Astrocyte (in vitro differentiated cells and primary cell): ENCODE data around the gene PDE3B. TPM values are rescaled to one million over a fixed set of nuclear protein-coding genes. Genes with fewer than 3 reads are reported as not detected.

Experiments
- DNase-seq: peaks from one replicate; pipeline ENCODE4 v3.0.0-alpha.2; 2010; ENCODE audit warnings: low read depth
- FAIRE-seq: peaks from 2 replicates; lab custom pipeline; 2011; peaks lifted over from hg19 to GRCh38; lab: Jason Lieb, UNC
- H2AFZ ChIP-seq: 2 replicates; pipeline ENCODE4 v1.6.0; 2012; ENCODE audit warnings: low read depth, low read length, inconsistent platforms
- H3K27ac ChIP-seq: 2 replicates; pipeline ENCODE4 v1.5.1; 2011; ENCODE audit warnings: low read depth, low read length, inconsistent platforms
- H3K27me3 ChIP-seq: 2 replicates; pipeline ENCODE4 v1.6.0; 2011; ENCODE audit warnings: low read length, inconsistent platforms; ENCODE audit not compliant: insufficient read depth
- H3K36me3 ChIP-seq: 2 replicates; pipeline ENCODE4 v1.5.1; 2011; ENCODE audit warnings: low read length, inconsistent platforms; ENCODE audit not compliant: insufficient read depth
- H3K4me1 ChIP-seq: 2 replicates; pipeline ENCODE4 v1.5.1; 2011; ENCODE audit warnings: low read length, inconsistent platforms; ENCODE audit not compliant: insufficient read depth
- H3K4me2 ChIP-seq: 2 replicates; pipeline ENCODE4 v1.6.0; 2012; ENCODE audit warnings: low read length, inconsistent platforms
- H3K4me3 ChIP-seq: 2 replicates; pipeline ENCODE4 v1.5.1; 2011; ENCODE audit warnings: low read depth, mild to moderate bottlenecking, low read length, inconsistent platforms; ENCODE audit not compliant: insufficient read depth
- H3K79me2 ChIP-seq: 2 replicates; pipeline ENCODE4 v1.6.0; 2012; ENCODE audit warnings: mild to moderate bottlenecking, low read length, inconsistent platforms; ENCODE audit not compliant: insufficient read depth
- H3K9ac ChIP-seq: 2 replicates; pipeline ENCODE4 v1.6.0; 2012; ENCODE audit warnings: mild to moderate bottlenecking, low read length, inconsistent platforms
- H3K9me3 ChIP-seq: 2 replicates; pipeline ENCODE4 v1.5.1; 2012; ENCODE audit warnings: low read depth, mild to moderate bottlenecking, low read length, inconsistent platforms; ENCODE audit not compliant: insufficient read depth
- H4K20me1 ChIP-seq: 2 replicates; pipeline ENCODE4 v1.6.0; 2012; ENCODE audit warnings: low read length, inconsistent platforms; ENCODE audit not compliant: insufficient read depth
- H3K27ac Mint-ChIP-seq: one replicate; pipeline ENCODE4 v1.8.0; 2021; ENCODE audit warnings: mild to moderate bottlenecking, mixed read lengths; ENCODE audit not compliant: unreplicated experiment
- H3K27me3 Mint-ChIP-seq: one replicate; pipeline ENCODE4 v1.8.0; 2021; ENCODE audit warnings: low read depth, mixed read lengths; ENCODE audit not compliant: unreplicated experiment
- H3K36me3 Mint-ChIP-seq: one replicate; pipeline ENCODE4 v1.8.0; 2021; ENCODE audit warnings: low read depth, mixed read lengths; ENCODE audit not compliant: unreplicated experiment
- H3K4me1 Mint-ChIP-seq: one replicate; pipeline ENCODE4 v1.8.0; 2021; ENCODE audit warnings: low read depth, mixed read lengths; ENCODE audit not compliant: unreplicated experiment
- H3K4me3 Mint-ChIP-seq: one replicate; pipeline ENCODE4 v1.8.0; 2021; ENCODE audit warnings: mild to moderate bottlenecking, moderate library complexity, mixed read lengths; ENCODE audit not compliant: unreplicated experiment
- H3K9me3 Mint-ChIP-seq: one replicate; pipeline ENCODE4 v1.8.0; 2021; ENCODE audit warnings: mild to moderate bottlenecking, mixed read lengths; ENCODE audit not compliant: unreplicated experiment
- CTCF ChIP-seq: IDR thresholded peaks from 2 replicates; pipeline ENCODE4 v1.5.1; 2011; ENCODE audit warnings: low read depth, mild to moderate bottlenecking, inconsistent platforms, low read length, moderate library complexity; ENCODE audit not compliant: insufficient read depth
- EZH2 ChIP-seq: IDR thresholded peaks from 2 replicates; pipeline ENCODE4 v1.6.1; 2012; ENCODE audit warnings: mild to moderate bottlenecking, low read length, inconsistent platforms; ENCODE audit not compliant: insufficient read depth
- total RNA-seq: library from RNA; stranded (reverse); gene quantifications from 2 replicates; pipeline ENCODE4 v1.2.1, GENCODE V29; 2021

Gene PDE3B
- total RNA-seq, 1 donor from 2014 or later, result 2.9 TPM

- no peaks in the 10 kb centered on the region for H4K20me1 ChIP-seq
- H3K79me2 ChIP-seq, result no peaks in the 10 kb centered on the region
- H3K4me2 ChIP-seq, result no peak overlapping the region
- peaks cover 4% of the 10 kb centered on the region for H3K4me1 ChIP-seq
- Mint-ChIP-seq H3K9me3 (no peaks in the 10 kb centered on the region), H3K36me3 (no peaks in the 10 kb centered on the region), H3K4me1 (peaks cover 5% of the 10 kb centered on the region), H3K4me3 (no peak overlapping the region), H3K27me3 (peaks cover 20% of the 10 kb centered on the region), H3K27ac (no peak overlapping the region)
- DNase-seq (no peak), FAIRE-seq (no peak)
- H3K4me3 ChIP-seq, result no peak overlapping the region
- no peak overlapping the region for H3K27ac ChIP-seq
- H3K9ac ChIP-seq, result no peak overlapping the region
- no peaks in the 10 kb centered on the region for H3K27me3 ChIP-seq
- H3K36me3 ChIP-seq, result no peaks in the 10 kb centered on the region
- no peaks in the 10 kb centered on the region for H3K9me3 ChIP-seq
- TF ChIP-seq CTCF (peak; percentile 54), EZH2 (no peak)
- H2AFZ ChIP-seq, result no peak overlapping the region
These were observed 264.0 kb downstream of the PDE3B start for GRCh38 chr11:14907411-14908213.

- Mint-ChIP-seq H3K36me3 (no peaks in the 10 kb centered on the region), H3K9me3 (no peaks in the 10 kb centered on the region), H3K27ac (no peak overlapping the region), H3K4me3 (no peak overlapping the region), H3K4me1 (no peaks in the 10 kb centered on the region), H3K27me3 (peaks cover 20% of the 10 kb centered on the region)
- no peak overlapping the region for H3K27ac ChIP-seq
- H3K79me2 ChIP-seq, result no peaks in the 10 kb centered on the region
- H3K4me2 ChIP-seq, result no peak overlapping the region
- no peak overlapping the region for H2AFZ ChIP-seq
- no peaks in the 10 kb centered on the region for H3K27me3 ChIP-seq
- DNase-seq, result peak; percentile 23
- no peaks in the 10 kb centered on the region for H3K9me3 ChIP-seq
- no peak for FAIRE-seq
- TF ChIP-seq EZH2, result no peak
- peak; percentile 70 for TF ChIP-seq CTCF
- no peaks in the 10 kb centered on the region for H3K36me3 ChIP-seq
- no peak overlapping the region for H3K9ac ChIP-seq
- no peaks in the 10 kb centered on the region for H4K20me1 ChIP-seq
- H3K4me1 ChIP-seq, result peaks cover 4% of the 10 kb centered on the region
- no peak overlapping the region for H3K4me3 ChIP-seq
These were observed 264.7 kb downstream of the PDE3B start for GRCh38 chr11:14908214-14908880.

- no peaks in the 10 kb centered on the region for H3K79me2 ChIP-seq
- no peaks in the 10 kb centered on the region for H3K9me3 Mint-ChIP-seq
- FAIRE-seq, result no peak
These were observed 270.9 kb downstream of the PDE3B start for GRCh38 chr11:14914536-14914935.

More at GRCh38 chr11:14914536-14914935, 270.9 kb downstream of the PDE3B start:
- Mint-ChIP-seq H3K4me1 (no peaks in the 10 kb centered on the region), H3K4me3 (no peak overlapping the region), H3K36me3 (no peaks in the 10 kb centered on the region), H3K27me3 (no peaks in the 10 kb centered on the region), H3K27ac (no peak overlapping the region)
- Histone ChIP-seq H3K4me3 (no peak overlapping the region), H3K27ac (no peak overlapping the region), H3K4me2 (no peak overlapping the region), H4K20me1 (no peaks in the 10 kb centered on the region), H2AFZ (no peak overlapping the region), H3K36me3 (no peaks in the 10 kb centered on the region), H3K9ac (no peak overlapping the region), H3K27me3 (peaks cover under 1% of the 10 kb centered on the region), H3K4me1 (no peaks in the 10 kb centered on the region), H3K9me3 (no peaks in the 10 kb centered on the region)
- DNase-seq, result no peak
- TF ChIP-seq CTCF (no peak), EZH2 (no peak)
